CD4-positive, alpha-beta T cell treated with Interleukin-15 for 4 hours (primary cell): ENCODE measurements around the gene FABP1.

Experiments used
- DNase-seq: peaks from one replicate; pipeline ENCODE4 v3.0.0-alpha.2; 2020; ENCODE audit warnings: low spot score

The FABP1 gene

DNA sequence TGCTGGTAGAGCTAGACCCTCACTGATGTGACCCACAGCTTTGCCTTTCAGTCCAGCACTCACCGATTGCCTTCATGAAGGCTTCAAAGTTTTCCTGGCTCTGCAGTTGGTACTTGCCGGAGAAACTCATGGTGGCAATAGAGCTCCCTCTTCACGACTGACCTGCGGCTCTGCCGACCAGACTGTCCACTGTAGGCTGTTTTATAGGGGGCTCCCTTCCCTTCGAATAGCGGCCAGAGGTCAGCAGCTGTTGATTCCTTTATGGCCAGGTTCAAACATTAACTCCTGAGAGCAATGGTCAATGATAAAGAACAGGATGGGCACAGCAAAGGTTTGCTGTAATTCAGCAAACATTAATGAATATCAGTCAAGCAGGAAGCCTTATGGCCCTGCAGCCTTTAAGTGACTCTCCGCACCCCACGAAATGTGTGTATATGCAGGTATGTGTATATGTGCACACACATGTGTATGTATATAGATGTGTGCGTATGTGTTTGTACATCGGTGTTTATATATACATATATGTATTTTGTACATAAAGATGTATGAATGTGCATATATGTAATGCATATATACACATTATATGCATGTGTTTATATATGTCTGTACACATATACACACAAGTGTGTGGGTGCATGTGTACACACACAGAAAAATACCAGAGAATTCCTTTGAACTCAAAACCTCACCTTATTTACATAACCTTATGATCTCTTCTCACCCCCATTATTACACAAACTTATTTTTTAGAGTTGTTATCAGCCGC is at the start of gene FABP1:
Gene FABP1 (minus strand): TSS at position 175 of the 766 bp plus-strand sequence. CDS start 45 bp downstream, at position 130.
- no peak for DNase-seq

GRCh38 chr2:88177556-88177955 is 49.7 kb upstream of the FABP1 start:
- no peak for DNase-seq

DNA sequence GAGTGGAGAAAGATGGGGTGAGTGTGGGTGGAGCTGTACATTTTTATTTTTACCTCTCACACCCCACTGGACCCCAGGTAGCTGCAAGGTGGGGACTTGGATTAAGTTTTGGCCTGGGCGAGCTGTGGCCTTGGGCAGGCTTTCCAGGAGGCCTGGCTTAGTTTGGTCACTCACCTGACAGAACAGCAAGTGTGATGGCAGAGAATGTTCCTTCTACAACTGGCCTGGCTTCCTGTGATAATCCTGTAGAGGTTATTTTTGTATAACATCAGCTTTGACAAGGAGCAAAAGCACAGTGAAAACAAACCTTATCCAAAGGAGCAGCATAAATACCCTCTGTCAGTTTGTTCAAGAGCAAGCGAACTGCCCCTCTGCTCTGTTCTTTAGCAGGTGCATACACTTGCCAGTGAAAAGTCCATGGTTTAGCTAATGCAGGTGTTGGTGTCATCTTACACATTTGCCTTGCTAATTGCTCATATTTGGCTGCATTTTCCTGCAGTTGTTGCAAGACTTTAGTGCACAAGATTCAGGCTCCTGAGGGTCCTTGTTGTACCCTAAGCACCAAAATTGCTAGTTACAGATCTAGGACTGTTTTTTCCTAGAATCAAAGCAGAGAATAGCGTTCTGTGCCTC is 48.6 kb upstream of the FABP1 start:
- no peak for DNase-seq

DNA sequence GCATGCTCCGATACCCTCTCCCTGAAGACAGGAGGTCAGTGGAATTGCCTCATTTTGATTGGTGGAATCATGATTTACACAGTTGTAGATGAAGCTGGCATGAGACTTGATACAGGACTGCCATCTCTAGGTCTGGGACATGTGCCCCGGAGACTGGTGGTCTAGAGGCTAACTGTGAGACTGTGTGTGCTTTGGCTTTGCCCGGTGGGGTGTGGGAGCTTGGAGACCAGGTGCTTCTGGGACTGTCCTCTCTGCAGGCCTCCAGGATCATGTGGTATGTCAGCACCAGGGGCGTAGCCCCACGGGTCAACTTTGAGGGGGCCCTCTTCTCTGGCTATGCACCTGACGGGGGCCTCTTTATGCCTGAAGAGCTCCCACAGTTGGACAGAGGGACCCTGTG is 45.0 kb upstream of the FABP1 start:
- DNase-seq: no peak

GRCh38 chr2:88171966-88172365 is 44.1 kb upstream of the FABP1 start:
- no peak for DNase-seq

GRCh38 chr2:88170472-88170892 is 42.6 kb upstream of the FABP1 start:
- DNase-seq: no peak

DNA sequence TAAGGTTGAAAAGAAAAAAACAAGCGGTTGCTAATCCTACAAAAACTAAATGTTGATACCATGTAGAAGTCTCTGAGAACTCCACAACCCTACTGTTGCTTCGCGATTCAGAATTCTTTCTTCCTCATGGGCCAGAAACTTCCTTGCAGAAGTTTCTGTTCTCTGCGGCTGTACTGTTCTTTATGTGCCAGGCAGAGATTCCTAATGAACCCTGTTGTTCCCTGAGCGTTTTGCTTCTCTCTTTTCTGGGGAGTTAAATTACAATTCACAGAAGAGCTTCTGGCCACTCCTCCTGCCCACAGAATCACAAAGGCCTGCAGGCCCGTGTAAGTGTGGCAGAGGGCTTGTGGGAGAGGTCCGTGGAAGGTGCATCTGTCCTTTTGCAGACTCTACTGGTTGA is 40.5 kb upstream of the FABP1 start:
- DNase-seq: no peak

DNA sequence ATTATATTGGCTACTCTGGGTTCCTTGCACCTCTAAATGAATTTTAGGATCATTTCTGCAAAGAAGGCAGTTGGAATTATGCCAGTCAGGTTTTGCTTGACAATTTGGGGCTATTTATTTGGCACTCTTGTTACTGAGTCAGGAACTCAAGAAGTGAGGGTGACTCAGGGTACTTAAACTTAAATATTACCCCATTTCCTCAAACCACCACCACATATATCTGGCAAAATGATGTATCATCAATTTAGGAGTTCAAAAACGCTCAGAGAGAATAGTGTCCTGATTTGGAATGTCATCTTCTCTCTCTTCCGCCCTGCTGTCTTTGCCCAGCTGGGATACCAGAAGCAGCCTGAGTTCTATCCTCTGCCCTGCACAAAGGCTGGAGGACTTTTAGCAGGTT is 39.9 kb upstream of the FABP1 start:
- no peak for DNase-seq

- no peak for DNase-seq
Measured at GRCh38 chr2:88165332-88166003, 37.6 kb upstream of the FABP1 start.

- no peak for DNase-seq
Measured at GRCh38 chr2:88161446-88162244, 33.8 kb upstream of the FABP1 start.

DNA sequence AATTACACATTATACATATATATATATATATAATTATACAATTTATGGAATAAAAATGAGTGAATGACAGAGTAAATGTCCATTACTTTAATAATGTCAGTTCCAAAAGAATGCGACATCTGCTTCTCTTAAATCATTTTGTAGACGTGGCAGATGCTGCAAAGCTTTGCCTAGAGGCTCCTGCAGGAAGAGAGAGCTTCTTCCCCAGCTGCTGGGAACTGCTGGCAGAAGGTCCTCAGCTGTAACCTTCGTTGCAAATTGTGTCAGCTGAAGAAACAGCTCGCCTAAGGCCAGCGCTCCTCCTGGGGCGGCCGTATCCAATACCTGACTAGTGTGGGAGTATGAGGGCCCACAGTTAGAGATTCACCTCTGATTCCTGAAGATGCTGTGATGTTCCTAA is 32.7 kb upstream of the FABP1 start:
- no peak for DNase-seq

- peak; percentile 65 for DNase-seq
Measured at GRCh38 chr2:88159955-88160415, 32.1 kb upstream of the FABP1 start.

DNA sequence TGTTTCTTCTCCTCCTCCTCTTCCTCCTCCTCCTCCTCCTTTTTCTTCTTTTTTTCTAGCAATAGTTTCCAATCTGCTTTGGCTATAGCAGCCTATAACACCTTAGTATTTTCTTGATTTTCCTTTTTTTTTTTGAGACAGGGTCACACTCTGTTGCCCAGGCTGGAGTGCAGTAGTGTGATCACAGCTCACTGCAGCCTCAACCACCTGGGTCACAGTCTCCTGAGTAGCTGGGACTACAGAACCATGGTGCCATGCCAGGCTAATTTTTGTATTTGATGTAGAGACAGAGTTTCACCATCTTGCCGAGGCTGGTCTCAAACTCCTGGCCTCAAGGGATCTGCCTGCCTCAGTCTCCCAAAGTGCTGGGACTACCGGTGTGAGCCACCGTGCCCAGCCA is 31.6 kb upstream of the FABP1 start:
- DNase-seq: no peak

- no peak for DNase-seq
Measured at GRCh38 chr2:88148929-88149438, 21.1 kb upstream of the FABP1 start.

DNA sequence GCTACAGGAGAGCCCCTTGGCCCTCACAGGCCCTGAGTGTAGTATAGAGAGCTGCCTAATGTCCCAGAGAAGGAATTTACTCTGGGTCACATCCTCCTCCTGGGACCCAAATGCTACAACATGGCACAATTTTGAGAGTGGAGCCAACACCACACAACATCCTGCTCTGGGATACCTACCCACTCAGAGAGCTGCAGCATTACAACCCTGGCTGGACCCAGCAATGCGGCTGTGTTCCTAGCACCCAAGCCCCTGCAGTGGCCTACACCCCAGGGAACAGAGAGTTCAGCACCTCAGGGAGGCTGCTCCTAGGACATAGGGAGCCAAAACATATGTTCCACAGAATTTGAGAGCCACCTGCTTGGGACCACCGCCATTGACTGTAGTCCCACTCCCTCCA is 19.3 kb upstream of the FABP1 start:
- no peak for DNase-seq

GRCh38 chr2:88146590-88146989 is 18.7 kb upstream of the FABP1 start:
- no peak for DNase-seq

GRCh38 chr2:88144914-88145497 is 17.1 kb upstream of the FABP1 start:
- DNase-seq: no peak

- no peak for DNase-seq
Measured at GRCh38 chr2:88144271-88144670, 16.4 kb upstream of the FABP1 start.

GRCh38 chr2:88141952-88142351 is 14.1 kb upstream of the FABP1 start:
- no peak for DNase-seq

GRCh38 chr2:88139804-88140203 is 11.9 kb upstream of the FABP1 start:
- no peak for DNase-seq

DNA sequence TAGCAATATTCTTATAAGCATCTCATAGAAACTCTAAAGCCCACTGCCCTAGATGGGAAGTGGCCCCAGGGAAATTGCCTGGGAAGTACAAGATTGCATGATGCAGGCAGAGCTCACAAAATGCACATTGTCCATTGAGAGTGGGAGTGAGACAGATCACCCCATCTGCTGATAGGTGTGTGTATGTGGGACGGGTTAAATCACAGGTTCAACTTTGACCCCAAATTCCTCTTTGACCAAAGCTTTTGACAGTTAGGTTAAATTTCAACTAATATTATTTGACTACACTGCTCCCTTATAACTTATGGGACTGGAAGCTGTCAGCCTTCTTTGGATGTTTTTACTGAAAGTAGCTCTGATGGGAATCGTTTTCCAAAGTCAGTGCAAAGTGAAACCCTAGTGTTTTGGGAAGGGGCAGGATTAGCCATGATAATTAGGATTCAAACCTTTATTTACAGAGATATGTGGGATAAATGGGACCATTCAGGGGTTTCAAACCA is 11.4 kb upstream of the FABP1 start:
- no peak for DNase-seq
